H9 (cell line): ENCODE measurements around the gene ASAP3. TPM values are rescaled to one million over a fixed set of nuclear protein-coding genes. Genes with fewer than 3 reads are reported as not detected.

Experiments
- DNase-seq: peaks from one replicate; pipeline ENCODE4 v3.0.0-alpha.2; 2017
- H2AFZ ChIP-seq: one replicate; pipeline ENCODE4 v1.6.1; 2013; ENCODE audit warnings: mild to moderate bottlenecking, low read length, control low read depth, moderate library complexity
- H2AK5ac ChIP-seq: 2 replicates; pipeline ENCODE4 v1.6.1; 2013; ENCODE audit warnings: low read length, control low read depth, mixed read lengths; ENCODE audit not compliant: insufficient read length
- H2BK120ac ChIP-seq: one replicate; pipeline ENCODE4 v1.6.1; 2013; ENCODE audit warnings: low read depth, mild to moderate bottlenecking, low read length, control low read depth, inconsistent platforms; ENCODE audit not compliant: poor library complexity, severe bottlenecking
- H2BK12ac ChIP-seq: 2 replicates; pipeline ENCODE4 v1.6.1; 2013; ENCODE audit warnings: low read length, control low read depth, mixed read lengths, low read depth; ENCODE audit not compliant: insufficient read length
- H2BK15ac ChIP-seq: 2 replicates; pipeline ENCODE4 v1.6.1; 2013; ENCODE audit warnings: low read depth, low read length, control low read depth
- H2BK20ac ChIP-seq: one replicate; pipeline ENCODE4 v1.6.1; 2013; ENCODE audit warnings: low read depth, mild to moderate bottlenecking, low read length, control low read depth, inconsistent platforms; ENCODE audit not compliant: poor library complexity, severe bottlenecking
- H2BK5ac ChIP-seq: 2 replicates; pipeline ENCODE4 v1.6.1; 2013; ENCODE audit warnings: low read length, control low read depth, mixed read lengths; ENCODE audit not compliant: insufficient read length
- H3K14ac ChIP-seq: 2 replicates; pipeline ENCODE4 v1.6.1; 2013; ENCODE audit warnings: low read length, control low read depth; ENCODE audit not compliant: insufficient read depth
- H3K18ac ChIP-seq: 2 replicates; pipeline ENCODE4 v1.6.1; 2013; ENCODE audit warnings: low read depth, mild to moderate bottlenecking, mixed read lengths, low read length, control low read depth; ENCODE audit not compliant: insufficient read length
- H3K23ac ChIP-seq: 2 replicates; pipeline ENCODE4 v1.6.1; 2013; ENCODE audit warnings: low read length, control low read depth, mixed read lengths, low read depth; ENCODE audit not compliant: insufficient read length
- H3K23me2 ChIP-seq: 2 replicates; pipeline ENCODE4 v1.6.1; 2013; ENCODE audit warnings: low read depth, mild to moderate bottlenecking, mixed read lengths, low read length, control low read depth; ENCODE audit not compliant: insufficient read length, poor library complexity, severe bottlenecking
- H3K27ac ChIP-seq: 2 replicates; pipeline ENCODE4 v1.5.1; 2013; ENCODE audit warnings: low read length, control low read depth, mixed read lengths, low read depth; ENCODE audit not compliant: insufficient read length
- H3K27me3 ChIP-seq: 2 replicates; pipeline ENCODE4 v1.6.1; 2013; ENCODE audit warnings: low read length, control low read depth, inconsistent platforms; ENCODE audit not compliant: insufficient read depth
- H3K4ac ChIP-seq: 2 replicates; pipeline ENCODE4 v1.6.1; 2013; ENCODE audit warnings: low read depth, mild to moderate bottlenecking, control low read depth, inconsistent platforms, low read length, moderate library complexity
- H3K4me1 ChIP-seq: 2 replicates; pipeline ENCODE4 v1.6.1; 2013; ENCODE audit warnings: low read length, control low read depth, inconsistent platforms; ENCODE audit not compliant: insufficient read depth
- H3K4me2 ChIP-seq: 2 replicates; pipeline ENCODE4 v1.6.1; 2013; ENCODE audit warnings: low read length, control low read depth, mixed read lengths; ENCODE audit not compliant: insufficient read length, insufficient read depth
- H3K56ac ChIP-seq: 2 replicates; pipeline ENCODE4 v1.6.1; 2013; ENCODE audit warnings: low read depth, mild to moderate bottlenecking, mixed read lengths, low read length, control low read depth; ENCODE audit not compliant: insufficient read length
- H3K79me1 ChIP-seq: 2 replicates; pipeline ENCODE4 v1.6.1; 2013; ENCODE audit warnings: low read depth, mild to moderate bottlenecking, moderate library complexity, low read length, control low read depth, inconsistent platforms; ENCODE audit not compliant: insufficient read depth, poor library complexity, severe bottlenecking
- H3K79me2 ChIP-seq: 2 replicates; pipeline ENCODE4 v1.6.1; 2013; ENCODE audit warnings: low read length, control low read depth, inconsistent platforms; ENCODE audit not compliant: insufficient read depth
- H3K9ac ChIP-seq: 2 replicates; pipeline ENCODE4 v1.6.1; 2013; ENCODE audit warnings: low read length, control low read depth, mixed read lengths; ENCODE audit not compliant: insufficient read length; ENCODE audit errors: extremely low read depth
- H3K9me3 ChIP-seq: one replicate; pipeline ENCODE4 v1.6.1; 2013; ENCODE audit warnings: low read depth, low read length, inconsistent platforms; ENCODE audit not compliant: control insufficient read depth
- H3T11ph ChIP-seq: one replicate; pipeline ENCODE4 v1.6.1; 2013; ENCODE audit warnings: mild to moderate bottlenecking, low read length, control low read depth, inconsistent platforms
- H4K20me1 ChIP-seq: one replicate; pipeline ENCODE4 v1.6.1; 2013; ENCODE audit not compliant: control insufficient read depth, insufficient read length, insufficient read depth
- H4K5ac ChIP-seq: 2 replicates; pipeline ENCODE4 v1.6.1; 2013; ENCODE audit warnings: low read depth, mild to moderate bottlenecking, mixed read lengths, low read length, control low read depth; ENCODE audit not compliant: insufficient read length
- H4K8ac ChIP-seq: replicated peaks from 2 replicates; pipeline ENCODE4 v1.6.1; 2013; ENCODE audit warnings: low read length, control low read depth, mixed read lengths, low read depth; ENCODE audit not compliant: insufficient read length
- H4K91ac ChIP-seq: 2 replicates; pipeline ENCODE4 v1.6.1; 2013; ENCODE audit warnings: low read depth, mild to moderate bottlenecking, moderate library complexity, mixed read lengths, low read length, control low read depth; ENCODE audit not compliant: insufficient read length
- H3K27ac Mint-ChIP-seq, 3 experiments: 2 replicates in 2 of 3; 3 replicates in 1 of 3; pipeline ENCODE4 v1.8.0; 2020 to 2021; ENCODE audit warnings: mixed read lengths in 3 of 3, mild to moderate bottlenecking in 1 of 3, moderate library complexity in 1 of 3
- H3K27me3 Mint-ChIP-seq: 2 replicates; pipeline ENCODE4 v1.8.0; 2021; ENCODE audit warnings: low read depth, mild to moderate bottlenecking, moderate library complexity, mixed read lengths
- H3K36me3 Mint-ChIP-seq, 3 experiments: 2 replicates in 2 of 3; 3 replicates in 1 of 3; pipeline ENCODE4 v1.8.0; 2020 to 2021; ENCODE audit warnings: low read depth in 3 of 3, mixed read lengths in 3 of 3; ENCODE audit not compliant: insufficient read depth in 1 of 3
- H3K4me1 Mint-ChIP-seq, 2 experiments: 2 replicates each; pipeline ENCODE4 v1.8.0; 2020; ENCODE audit warnings: mixed read lengths in 2 of 2
- H3K4me3 Mint-ChIP-seq, 2 experiments: 2 replicates in 1 of 2; 3 replicates in 1 of 2; pipeline ENCODE4 v1.8.0; 2020 to 2021; ENCODE audit warnings: mild to moderate bottlenecking in 2 of 2, mixed read lengths in 2 of 2, moderate library complexity in 1 of 2
- H3K9me3 Mint-ChIP-seq, 2 experiments: 2 replicates in 1 of 2; 3 replicates in 1 of 2; pipeline ENCODE4 v1.8.0; 2020; ENCODE audit warnings: mild to moderate bottlenecking in 2 of 2, mixed read lengths in 2 of 2, moderate library complexity in 1 of 2
- CTCF ChIP-seq: fragments of 200-600 bp; sonication (generic); conservative IDR thresholded peaks from 3 replicates; pipeline ENCODE4 v1.8.0; 2021; ENCODE audit warnings: antibody characterized with exemption, mild to moderate bottlenecking
- WGBS: extraction: QIAGEN DNeasy Blood & Tissue Kit; methylation state at CpG from one replicate; pipeline ENCODE4 v1.1.7; 2013; ENCODE audit warnings: missing lambda C conversion rate, low lambda C conversion rate, mixed read lengths; ENCODE audit not compliant: insufficient read length; ENCODE audit errors: extremely low coverage; 5-methylcytosine and 5-hydroxymethylcytosine counted together
- total RNA-seq: library from RNA; stranded (reverse); gene quantifications from 2 replicates; pipeline ENCODE4 v1.2.1, GENCODE V29; 2021

Gene ASAP3
- total RNA-seq, 1 experiment from 2014 or later, result 26.7 TPM

- no peak for TF ChIP-seq CTCF
- Histone ChIP-seq H3K4me2 (peak overlapping the region; percentile 36), H2BK20ac (no peak overlapping the region), H3K56ac (no peak overlapping the region), H3K79me1 (no peaks in the 10 kb centered on the region), H2AFZ (no peak overlapping the region), H4K5ac (no peak overlapping the region), H3T11ph (no peak overlapping the region), H4K20me1 (peaks cover 3% of the 10 kb centered on the region), H4K91ac (no peak overlapping the region), H3K4ac (no peak overlapping the region), H3K79me2 (no peaks in the 10 kb centered on the region), H3K27ac (no peak overlapping the region), H3K9ac (no peak overlapping the region), H3K18ac (no peak overlapping the region), H2BK12ac (no peak overlapping the region), H2BK5ac (no peak overlapping the region), H3K23me2 (peaks cover 3% of the 10 kb centered on the region), H2BK120ac (no peak overlapping the region), H4K8ac (no peak overlapping the region), H3K27me3 (peaks cover 4% of the 10 kb centered on the region; the same call in 1 of the 2 replicates), H2BK15ac (no peak overlapping the region), H2AK5ac (no peak overlapping the region), H3K14ac (no peak overlapping the region), H3K23ac (no peak overlapping the region), H3K4me1 (0 out of 2 replicates have a peak, but pooled peaks cover 2% of the 10 kb centered on the region), H3K9me3 (no peaks in the 10 kb centered on the region)
- H3K9me3 Mint-ChIP-seq, result no peaks in the 10 kb centered on the region
- H3K4me1 Mint-ChIP-seq, result peaks cover 26 to 41% of the 10 kb centered on the region in 2 experiments
- H3K27me3 Mint-ChIP-seq, result peaks cover 53% of the 10 kb centered on the region
- no peak overlapping the region for H3K27ac Mint-ChIP-seq
- DNase-seq, result no peak
- WGBS, result no CpG with 5 or more reads among the region's 8 CpGs
- peak overlapping the region; percentile 77 to 79; a peak in 4 of 5 replicates for H3K4me3 Mint-ChIP-seq
- no peaks in the 10 kb centered on the region; a peak in 1 of 7 replicates for H3K36me3 Mint-ChIP-seq
Measured at GRCh38 chr1:23529146-23530086, 45.4 kb upstream of the ASAP3 start.
